H1 (cell line): ENCODE measurements around the gene ZNF8. TPM values are rescaled to one million over a fixed set of nuclear protein-coding genes. Genes with fewer than 3 reads are reported as not detected.

Experiments used
- CTCF ChIA-PET: fragments of 300-600 bp; sonication (Branson Sonifier 250); formaldehyde crosslinking; loops from one replicate; lab custom pipeline; 2021; ENCODE audit not compliant: partially characterized antibody; lab: Charles Lee
- POLR2A ChIA-PET: fragments of 300-600 bp; sonication (Branson Sonifier 250); formaldehyde crosslinking; loops from one replicate; lab custom pipeline; 2021; ENCODE audit warnings: inconsistent platforms; ENCODE audit not compliant: partially characterized antibody; lab: Charles Lee
- DNase-seq, 2 experiments: peaks; one replicate each; pipeline versions ENCODE4 v3.0.0 to v3.0.0-alpha.2; 2010 to 2022; ENCODE audit warnings: low spot score in 2 of 2, low read depth in 1 of 2, mixed read lengths in 1 of 2
- FAIRE-seq: peaks from 2 replicates; lab custom pipeline; 2011; peaks lifted over from hg19 to GRCh38; lab: Jason Lieb, UNC
- H2AFZ ChIP-seq: 2 replicates; pipeline ENCODE4 v1.8.1; 2012; ENCODE audit warnings: low read length, inconsistent platforms
- H2AK5ac ChIP-seq: 2 replicates; pipeline ENCODE4 v1.6.1; 2013; ENCODE audit warnings: low read depth, low read length
- H2BK120ac ChIP-seq: replicated peaks from 2 replicates; pipeline ENCODE3; 2013; ENCODE audit warnings: low read depth, low read length, inconsistent platforms
- H2BK12ac ChIP-seq: 2 replicates; pipeline ENCODE4 v1.6.1; 2013; ENCODE audit warnings: low read depth, low read length
- H2BK15ac ChIP-seq: 2 replicates; pipeline ENCODE4 v1.6.1; 2013; ENCODE audit warnings: low read length
- H2BK20ac ChIP-seq: 2 replicates; pipeline ENCODE4 v1.6.1; 2013; ENCODE audit warnings: low read length
- H2BK5ac ChIP-seq: 2 replicates; pipeline ENCODE4 v1.6.1; 2013; ENCODE audit warnings: low read depth, low read length
- H3K14ac ChIP-seq: 2 replicates; pipeline ENCODE4 v1.6.1; 2013; ENCODE audit warnings: inconsistent platforms; ENCODE audit not compliant: insufficient read length
- H3K18ac ChIP-seq: 2 replicates; pipeline ENCODE4 v1.6.1; 2013; ENCODE audit warnings: low read length; ENCODE audit errors: extremely low read depth
- H3K23ac ChIP-seq: 2 replicates; pipeline ENCODE4 v1.6.1; 2013; ENCODE audit warnings: inconsistent platforms; ENCODE audit not compliant: insufficient read length
- H3K23me2 ChIP-seq: 2 replicates; pipeline ENCODE4 v1.6.1; 2013; ENCODE audit warnings: low read depth, low read length
- H3K27ac ChIP-seq: 2 replicates; pipeline ENCODE4 v1.6.1; 2011; ENCODE audit warnings: low read depth, low read length, inconsistent platforms
- H3K27me3 ChIP-seq, 4 experiments: replicated peaks in 1 of 4; 1 replicate in 1 of 4; 2 replicates in 3 of 4; pipeline versions ENCODE4 v1.6.1 to v1.8.1; 2011 to 2013; ENCODE audit warnings: low read length in 3 of 4, mild to moderate bottlenecking in 3 of 4, inconsistent platforms in 2 of 4, mixed read lengths in 2 of 4, moderate library complexity in 1 of 4; ENCODE audit not compliant: control insufficient read depth in 3 of 4, insufficient read depth in 3 of 4; ENCODE audit errors: extremely low read depth in 1 of 4
- H3K36me3 ChIP-seq, 4 experiments: 2 replicates each; pipeline versions ENCODE4 v1.6.1 to v1.8.1; 2011 to 2013; ENCODE audit warnings: mild to moderate bottlenecking in 4 of 4, low read length in 3 of 4, moderate library complexity in 2 of 4, control low read depth in 1 of 4, inconsistent platforms in 1 of 4; ENCODE audit not compliant: insufficient read depth in 4 of 4, control insufficient read depth in 2 of 4
- H3K4ac ChIP-seq: replicated peaks from 2 replicates; pipeline ENCODE3; 2013; ENCODE audit warnings: low read length, low read depth, mixed read lengths, inconsistent platforms; ENCODE audit not compliant: insufficient read length
- H3K4me1 ChIP-seq, 4 experiments: replicated peaks in 1 of 4; 1 replicate in 1 of 4; 2 replicates in 3 of 4; pipeline versions ENCODE4 v1.6.1 to v1.8.1; 2011 to 2013; ENCODE audit warnings: low read length in 3 of 4, inconsistent platforms in 2 of 4, mixed read lengths in 1 of 4; ENCODE audit not compliant: insufficient read depth in 4 of 4, control insufficient read depth in 3 of 4
- H3K4me2 ChIP-seq, 2 experiments: 2 replicates each; pipeline versions ENCODE4 v1.6.1 to v1.8.1; 2011 to 2013; ENCODE audit warnings: low read depth in 2 of 2, low read length in 2 of 2, control low read depth in 1 of 2, inconsistent platforms in 1 of 2, mild to moderate bottlenecking in 1 of 2; ENCODE audit not compliant: insufficient read depth in 1 of 2
- H3K4me3 ChIP-seq, 4 experiments: fragments of 200-600, 300-600 bp in 1 of 4; sonication (generic), shearing (Covaris generic), sonication (Bioruptor Twin) in 1 of 4; 2 replicates each; pipeline versions ENCODE4 v1.5.1 to v1.8.1; 2011 to 2016; ENCODE audit warnings: low read length in 4 of 4, low read depth in 3 of 4, control low read depth in 2 of 4, inconsistent platforms in 2 of 4, mild to moderate bottlenecking in 2 of 4, mixed read lengths in 1 of 4, moderate library complexity in 1 of 4; ENCODE audit not compliant: insufficient read depth in 2 of 4; ENCODE audit errors: extremely low read depth in 1 of 4
- H3K56ac ChIP-seq: replicated peaks from 2 replicates; pipeline ENCODE3; 2013; ENCODE audit warnings: low read depth, mild to moderate bottlenecking, mixed read lengths, low read length, inconsistent platforms; ENCODE audit not compliant: insufficient read length
- H3K79me1 ChIP-seq: 2 replicates; pipeline ENCODE4 v1.6.1; 2013; ENCODE audit warnings: low read depth, low read length, control low read depth
- H3K79me2 ChIP-seq, 2 experiments: 2 replicates each; pipeline versions ENCODE4 v1.6.1 to v1.8.1; 2012 to 2013; ENCODE audit warnings: low read length in 2 of 2, mild to moderate bottlenecking in 2 of 2, inconsistent platforms in 1 of 2; ENCODE audit not compliant: insufficient read depth in 2 of 2, control insufficient read depth in 1 of 2
- H3K9ac ChIP-seq, 4 experiments: replicated peaks in 1 of 4; 1 replicate in 1 of 4; 2 replicates in 3 of 4; pipeline versions ENCODE4 v1.6.1 to v1.8.1; 2011 to 2013; ENCODE audit warnings: low read depth in 3 of 4, low read length in 3 of 4, control low read depth in 2 of 4, mild to moderate bottlenecking in 2 of 4, moderate library complexity in 2 of 4, inconsistent platforms in 1 of 4; ENCODE audit errors: extremely low read depth in 1 of 4
- H3K9me3 ChIP-seq, 2 experiments: 2 replicates each; pipeline versions ENCODE4 v1.6.1 to v1.8.1; 2012 to 2013; ENCODE audit warnings: mild to moderate bottlenecking in 2 of 2, moderate library complexity in 2 of 2, control low read depth in 1 of 2, inconsistent platforms in 1 of 2, low read depth in 1 of 2, low read length in 1 of 2, mixed read lengths in 1 of 2; ENCODE audit not compliant: insufficient read depth in 2 of 2
- H4K20me1 ChIP-seq, 2 experiments: replicated peaks in 1 of 2; 2 replicates each; pipeline versions ENCODE3 to v1.8.1; 2011 to 2013; ENCODE audit warnings: inconsistent platforms in 2 of 2, low read length in 2 of 2, mild to moderate bottlenecking in 1 of 2; ENCODE audit not compliant: insufficient read depth in 2 of 2, control insufficient read depth in 1 of 2
- H4K5ac ChIP-seq: 2 replicates; pipeline ENCODE4 v1.6.1; 2013; ENCODE audit warnings: low read length, low read depth, mixed read lengths, inconsistent platforms; ENCODE audit not compliant: insufficient read length
- H4K8ac ChIP-seq: 2 replicates; pipeline ENCODE4 v1.8.0; 2013; ENCODE audit warnings: mild to moderate bottlenecking, moderate library complexity, low read length, inconsistent platforms; ENCODE audit not compliant: insufficient read depth; ENCODE audit errors: extremely low read depth
- H4K91ac ChIP-seq: replicated peaks from 2 replicates; pipeline ENCODE3; 2013; ENCODE audit warnings: low read length, mixed read lengths, inconsistent platforms; ENCODE audit not compliant: insufficient read length
- CHD1 ChIP-seq: IDR thresholded peaks from 2 replicates; pipeline ENCODE4 v1.6.1; 2012; ENCODE audit warnings: low read depth, low read length, improper control_type of control experiment
- E2F6 ChIP-seq: IDR thresholded peaks from 2 replicates; pipeline ENCODE4 v1.6.1; 2012; ENCODE audit warnings: inconsistent platforms
- KDM4A ChIP-seq: IDR thresholded peaks from one replicate; pipeline ENCODE4 v1.7.1; 2012; ENCODE audit warnings: low read depth, mild to moderate bottlenecking, moderate library complexity, low read length, inconsistent platforms; ENCODE audit not compliant: severe bottlenecking
- NANOG ChIP-seq: IDR thresholded peaks from 2 replicates; pipeline ENCODE4 v1.6.1; 2011; ENCODE audit warnings: low read length, low read depth, mild to moderate bottlenecking, inconsistent platforms; ENCODE audit not compliant: insufficient read depth, poor library complexity, severe bottlenecking
- NRF1 ChIP-seq: IDR thresholded peaks from 2 replicates; pipeline ENCODE4 v1.6.1; 2011; ENCODE audit warnings: mild to moderate bottlenecking, low read depth, low read length, improper control_type of control experiment
- POU5F1 ChIP-seq: IDR thresholded peaks from 2 replicates; pipeline ENCODE4 v1.6.1; 2011; ENCODE audit warnings: low read depth, mild to moderate bottlenecking, low read length, moderate library complexity
- SAP30 ChIP-seq: fragments of 300-600 bp; sonication (generic); IDR thresholded peaks from 2 replicates; pipeline ENCODE4 v1.7.1; 2012; ENCODE audit warnings: low read length, moderate library complexity, mild to moderate bottlenecking, inconsistent platforms; ENCODE audit not compliant: insufficient read depth, insufficient replicate concordance
- SP1 ChIP-seq: IDR thresholded peaks from 2 replicates; pipeline ENCODE4 v1.6.1; 2011; ENCODE audit warnings: low read depth, low read length
- SP2 ChIP-seq: IDR thresholded peaks from 2 replicates; pipeline ENCODE4 v1.6.1; 2012; ENCODE audit warnings: mild to moderate bottlenecking, low read length, inconsistent platforms
- TCF12 ChIP-seq: IDR thresholded peaks from 2 replicates; pipeline ENCODE4 v1.6.1; 2011; ENCODE audit warnings: low read depth, mild to moderate bottlenecking, low read length
- WGBS, 2 experiments: shearing (Covaris generic) in 1 of 2; methylation state at CpG; one replicate each; pipeline versions ENCODE4 v1.1.6 to v1.1.7; 2013 to 2015; ENCODE audit warnings: low lambda C conversion rate in 2 of 2, mixed read lengths in 2 of 2, inconsistent platforms in 1 of 2, low coverage in 1 of 2, missing lambda C conversion rate in 1 of 2; ENCODE audit not compliant: insufficient replicate concordance in 2 of 2, insufficient coverage in 1 of 2, insufficient read length in 1 of 2; ENCODE audit errors: extremely low coverage in 1 of 2, missing lambda C conversion rate in 1 of 2; 5-methylcytosine and 5-hydroxymethylcytosine counted together
- polyA plus RNA-seq, 7 experiments: library from polyadenylated mRNA; depleted of rRNA in 3 of 7; stranded (reverse) in 5 of 7; unstranded in 2 of 7; fragments of >200 nt in 5 of 7; fragments of 200-250 nt in 2 of 7; gene quantifications; 1 replicate in 5 of 7; 2 replicates in 1 of 7; 4 replicates in 1 of 7; pipeline versions ENCODE4 v1.2.1 to v1.2.3, GENCODE V29; 2011 to 2013; ENCODE audit warnings: missing spikeins in 2 of 7, mixed read lengths in 2 of 7
- total RNA-seq: library from RNA; stranded (reverse); fragmentation: NEBNext Ultra II Directional; extraction: Animal tissue kit (Norgen Biotek cat#: 25700); gene quantifications from 2 replicates; pipeline ENCODE4 v1.2.1, GENCODE V29; 2021

ZNF8 gene
- total and polyA plus RNA-seq, 2 of the 8 experiments (the other 6 are each of a cell fraction or from before 2014, with no cell fraction given) = 9.2 to 21.5 TPM

GRCh38 chr19:58305065-58305931 is 26.5 kb downstream of the ZNF8 start, which contains the start of gene ERVK3-1:
Gene ERVK3-1 (plus strand): TSS chr19:58305377. CDS start chr19:58312169, 6,792 bp downstream.
- no peak within 1 kb of the TSS for H3K18ac ChIP-seq
- H3K23ac ChIP-seq = no peak within 1 kb of the TSS
- no peak within 1 kb of the TSS for H3K4ac ChIP-seq
- H2BK5ac ChIP-seq = peak within 1 kb of the TSS; percentile 84; the same call in 1 of the 2 replicates
- no peak within 1 kb of the TSS for H2BK15ac ChIP-seq
- H3K4me3 ChIP-seq = peak within 1 kb of the TSS; percentile 87 to 99 (median 98)
- H3K4me1 ChIP-seq = peaks cover 0 to 3% (median 1%) of the 10 kb centered on the region in 4 experiments; a peak in 3 of 7 replicates
- no peak within 1 kb of the TSS for H2BK120ac ChIP-seq
- CTCF ChIA-PET = interaction anchor here (1.5 kb wide), 1 partner anchor 112 kb away, joined by 3 read pairs; no protein-coding TSS in a partner anchor
- H2AFZ ChIP-seq = peak within 1 kb of the TSS; percentile 86; the same call in 1 of the 2 replicates
- H3K4me2 ChIP-seq = peak within 1 kb of the TSS; percentile 89 to 90
- no peak within 1 kb of the TSS for H2BK20ac ChIP-seq
- H2BK12ac ChIP-seq = no peak within 1 kb of the TSS
- peak; percentile 83 to 91 for DNase-seq
- no peak within 1 kb of the TSS for H3K14ac ChIP-seq
- H3K56ac ChIP-seq = no peak within 1 kb of the TSS
- peaks cover 0 to 13% of the 10 kb centered on the region in 2 experiments; a peak in 1 of 4 replicates for H3K79me2 ChIP-seq
- H3K9me3 ChIP-seq = no peaks in the 10 kb centered on the region
- peak within 1 kb of the TSS; percentile 63 for H3K27ac ChIP-seq
- H3K23me2 ChIP-seq = peaks cover 6% of the 10 kb centered on the region
- no peak within 1 kb of the TSS for H2AK5ac ChIP-seq
- FAIRE-seq = peak; percentile 80
- H3K36me3 ChIP-seq = peaks cover 2 to 24% (median 15%) of the 10 kb centered on the region in 4 experiments; a peak in 6 of 8 replicates
- H3K9ac ChIP-seq = peak within 1 kb of the TSS; percentile 56 to 93 (median 74)
- POLR2A ChIA-PET = interaction anchor here (0.7 to 2.6 kb wide), 23 partner anchors 8 to 122 kb away, joined by 3 to 14 read pairs (median 4); partner anchors contain the start of genes ZNF274, ZNF544, ZNF8 and ZSCAN22
- H4K20me1 ChIP-seq = peaks cover 5 to 7% of the 10 kb centered on the region in 2 experiments
- H4K8ac ChIP-seq = peak within 1 kb of the TSS; percentile 66; the same call in 1 of the 2 replicates
- H3K27me3 ChIP-seq = no peaks in the 10 kb centered on the region
- H4K5ac ChIP-seq = peak within 1 kb of the TSS; percentile 93
- no peaks in the 10 kb centered on the region; the same call in 1 of the 2 replicates for H3K79me1 ChIP-seq
- WGBS, 2 experiments = 1% methylated on average over 52 of the region's 55 CpGs; no CpG with 5 or more reads in 1 of the 2 experiments
- H4K91ac ChIP-seq = peak within 1 kb of the TSS; percentile 88
- TF ChIP-seq SAP30 = peak; percentile 62
- TF ChIP-seq SP2 = no peak
- TF ChIP-seq KDM4A = peak; percentile 92
- TF ChIP-seq NRF1 = no peak
- TF ChIP-seq E2F6 = no peak; the same call in 1 of the 2 replicates
- no peak for TF ChIP-seq POU5F1
- no peak for TF ChIP-seq TCF12
- TF ChIP-seq SP1 = no peak
- TF ChIP-seq NANOG = no peak
- TF ChIP-seq CHD1 = no peak
